Head of caudate nucleus (tissue), 42 donors: ENCODE measurements around the gene ITPR2.
"Not testable (repeated sequence)": the region's sequence is repeated elsewhere in the genome, so short reads cannot be mapped to it uniquely, and the experiment has no call there.

Experiments used
- DNase-seq, 42 donors: peaks; one replicate each; pipeline versions ENCODE4 v3.0.0 to v3.0.0-alpha.2; 2020 to 2021; ENCODE audit warnings: mixed read lengths in 7 of 42
- intact Hi-C: fragments of 100-400 bp; cut with DNase I; formaldehyde crosslinking; loops from one replicate; pipeline ENCODE4 v1.15.0; 2022

Gene ITPR2

DNA sequence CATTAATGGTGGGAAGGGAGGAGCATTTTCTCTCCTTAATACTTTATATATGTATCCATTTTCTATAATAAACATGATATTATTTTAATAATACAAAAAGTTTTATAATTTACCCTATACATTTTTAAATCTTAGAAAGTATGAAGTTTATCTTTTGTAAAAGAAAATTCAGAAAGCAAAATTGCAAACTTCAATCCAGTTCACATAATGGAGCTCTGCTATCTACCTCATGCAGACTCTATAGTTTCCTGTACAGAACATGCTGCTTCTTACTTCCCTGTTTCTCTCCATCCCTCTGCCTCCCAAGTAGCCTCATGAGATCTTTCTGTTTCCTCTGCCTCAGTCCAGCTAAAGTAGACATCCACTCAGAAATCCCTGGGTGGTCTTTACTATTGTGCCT, 402.4 kb downstream of the ITPR2 start:
- intact Hi-C loops, result loop anchor here (10.0 kb wide), 2 partner anchors 94 to 184 kb away; no protein-coding TSS in a partner anchor
- DNase-seq, result not testable (repeated sequence)

- intact Hi-C loops, result no loop called here
- DNase-seq, result no peak
Observed at GRCh38 chr12:26429070-26429691, 403.8 kb downstream of the ITPR2 start.

DNA sequence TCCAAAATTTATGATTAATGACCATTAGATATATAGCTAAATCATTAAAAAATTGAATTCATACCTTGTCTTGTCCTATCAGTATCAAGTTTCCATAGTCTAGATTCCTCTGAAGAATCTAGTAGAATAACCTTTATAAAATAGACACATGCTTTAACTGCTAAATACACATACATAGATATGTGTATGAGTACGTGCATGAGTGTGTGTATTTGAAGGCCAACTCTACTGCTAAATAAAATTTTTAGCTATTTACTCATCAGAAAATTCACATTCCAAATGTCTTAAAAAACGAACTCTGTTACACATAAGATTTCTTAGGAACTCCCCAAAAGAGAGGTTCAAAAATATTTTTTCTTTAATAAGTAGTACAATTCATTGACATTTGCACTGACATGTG, 404.6 kb downstream of the ITPR2 start:
- no peak for DNase-seq
- intact Hi-C loops, result no loop called here

DNA sequence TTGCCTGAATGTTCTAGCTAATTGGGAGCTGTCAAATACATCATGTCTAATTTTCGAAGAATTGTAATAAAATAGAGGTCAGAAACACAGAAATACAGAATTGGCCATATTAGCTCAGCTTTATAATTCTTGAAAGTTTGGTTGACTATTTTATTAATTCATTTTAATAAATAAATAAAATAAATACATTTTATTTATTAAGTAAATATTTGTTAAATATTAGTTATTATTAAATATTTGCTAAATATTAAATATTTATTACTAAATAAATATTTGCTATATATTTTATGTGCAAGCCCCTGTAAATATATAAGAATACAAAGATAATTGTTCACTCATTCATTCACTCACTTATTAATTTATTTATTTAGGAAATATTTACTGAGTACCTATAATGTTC, 406.3 kb downstream of the ITPR2 start:
- DNase-seq, result no peak
- intact Hi-C loops, result no loop called here

DNA sequence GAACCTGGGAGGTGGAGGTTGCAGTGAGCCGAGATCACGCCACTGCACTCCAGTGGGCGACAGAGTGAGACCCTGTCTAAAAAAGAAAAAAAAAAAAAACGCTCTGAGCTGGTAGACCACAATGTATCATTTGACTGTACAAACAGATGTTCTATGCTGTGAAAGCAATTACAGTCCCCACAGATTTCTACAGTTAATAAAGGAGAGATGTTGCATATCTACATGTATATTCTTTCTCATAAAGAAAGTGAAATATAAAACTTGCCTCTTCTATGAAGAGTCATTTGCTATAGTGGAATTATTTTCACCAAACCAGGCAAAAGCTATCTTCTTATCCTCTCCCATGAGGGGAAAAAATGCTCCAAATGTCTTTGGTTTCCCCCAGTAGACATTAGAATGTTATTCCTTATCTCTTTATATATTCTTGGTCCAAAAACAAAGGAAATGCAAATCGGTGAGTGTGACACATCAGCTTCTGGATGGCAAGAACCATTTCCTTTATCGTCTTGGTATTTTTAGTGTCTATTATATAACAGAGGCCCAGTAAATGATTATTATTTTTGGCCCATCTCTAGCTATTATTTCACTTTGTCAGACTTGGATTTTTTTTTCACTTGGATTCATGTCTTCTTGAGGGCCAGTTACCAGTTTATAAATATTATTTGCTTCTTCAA, 407.3 kb downstream of the ITPR2 start:
- intact Hi-C loops, result no loop called here
- DNase-seq, result no peak

GRCh38 chr12:26422839-26423398, 410.1 kb downstream of the ITPR2 start:
- intact Hi-C loops, result no loop called here
- DNase-seq, result no peak

DNA sequence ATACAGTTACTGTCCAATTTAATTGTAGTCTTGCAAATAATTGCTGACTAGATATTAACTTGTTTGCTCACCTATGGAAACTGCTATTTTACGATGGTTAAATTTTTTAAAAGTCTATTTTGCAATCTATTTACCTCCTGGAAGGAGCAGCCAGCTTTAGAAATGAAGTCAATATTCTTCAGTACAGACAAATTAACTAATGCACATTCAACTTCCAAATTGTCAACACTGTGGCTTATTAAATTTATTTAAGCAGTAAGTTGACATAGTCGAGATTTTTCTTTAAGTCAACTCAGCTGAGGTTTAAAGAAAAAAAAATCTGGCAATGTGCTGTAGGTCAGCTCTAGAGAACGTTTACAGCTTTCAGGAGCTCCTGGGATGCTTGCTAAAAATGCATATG, 416.4 kb downstream of the ITPR2 start:
- intact Hi-C loops, result no loop called here

DNA sequence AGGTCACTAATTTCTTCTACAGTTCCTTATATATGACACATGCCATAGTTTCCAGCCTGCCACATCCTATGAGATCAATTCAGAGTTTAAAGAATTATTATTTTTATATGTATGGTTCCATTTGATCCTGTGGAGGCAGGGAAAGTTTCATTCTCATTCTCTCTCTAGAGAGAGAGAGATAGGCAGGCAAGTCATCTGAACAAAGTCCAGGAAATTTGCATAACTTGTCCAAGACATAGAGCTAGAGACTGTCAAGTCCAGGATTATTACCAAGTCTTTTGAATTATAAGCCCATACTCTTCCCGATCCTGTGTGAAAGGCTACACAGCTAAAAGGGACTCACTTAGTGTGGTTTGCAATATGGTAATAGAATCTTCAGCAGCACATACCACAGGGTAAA, 422.3 kb downstream of the ITPR2 start:
- intact Hi-C loops, result no loop called here
- no peak for DNase-seq

More for the DNA sequence above, 416.4 kb downstream of the ITPR2 start:
- no peak for DNase-seq

GRCh38 chr12:26406813-26407212, 426.2 kb downstream of the ITPR2 start:
- intact Hi-C loops, result no loop called here
- DNase-seq, result no peak

DNA sequence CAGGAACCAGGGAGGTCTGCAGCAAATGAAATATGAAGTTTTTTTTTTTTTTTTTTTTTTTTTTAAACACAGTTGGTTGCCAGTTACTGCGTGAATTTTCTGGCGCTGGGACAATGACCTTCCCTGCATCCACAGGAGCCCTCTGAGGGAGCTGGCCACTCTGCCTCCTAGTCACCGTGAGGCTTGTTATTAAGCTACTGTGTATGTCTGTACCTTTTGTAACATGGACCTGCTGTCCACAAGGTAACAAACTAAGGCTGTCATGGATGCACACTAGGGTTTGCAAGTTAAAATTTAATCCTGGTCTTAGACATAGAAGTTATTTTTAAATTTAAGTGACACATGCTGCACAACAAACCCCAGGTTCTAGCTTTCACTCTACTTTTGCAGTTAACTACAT, 426.6 kb downstream of the ITPR2 start:
- DNase-seq, result no peak
- intact Hi-C loops, result no loop called here

DNA sequence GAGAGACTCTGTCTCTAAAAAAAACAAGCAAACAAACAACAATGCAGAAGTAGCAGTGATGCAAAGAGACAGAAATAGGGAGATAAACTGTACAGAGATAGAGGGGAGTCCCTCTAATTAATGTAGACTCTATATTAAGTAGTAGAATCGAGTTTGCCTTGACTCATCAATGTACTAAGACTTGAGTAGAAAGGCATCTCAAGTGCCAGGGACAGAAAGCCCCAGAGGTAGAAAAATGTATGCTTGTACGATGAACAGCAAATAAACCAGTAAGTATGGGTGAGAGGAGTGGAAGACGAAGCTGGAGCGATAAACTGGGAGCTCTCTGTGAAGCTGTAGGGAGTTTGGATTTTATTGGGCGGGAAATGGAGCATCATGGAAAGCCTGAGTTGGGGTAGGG, 429.4 kb downstream of the ITPR2 start:
- no peak for DNase-seq
- intact Hi-C loops, result no loop called here

DNA sequence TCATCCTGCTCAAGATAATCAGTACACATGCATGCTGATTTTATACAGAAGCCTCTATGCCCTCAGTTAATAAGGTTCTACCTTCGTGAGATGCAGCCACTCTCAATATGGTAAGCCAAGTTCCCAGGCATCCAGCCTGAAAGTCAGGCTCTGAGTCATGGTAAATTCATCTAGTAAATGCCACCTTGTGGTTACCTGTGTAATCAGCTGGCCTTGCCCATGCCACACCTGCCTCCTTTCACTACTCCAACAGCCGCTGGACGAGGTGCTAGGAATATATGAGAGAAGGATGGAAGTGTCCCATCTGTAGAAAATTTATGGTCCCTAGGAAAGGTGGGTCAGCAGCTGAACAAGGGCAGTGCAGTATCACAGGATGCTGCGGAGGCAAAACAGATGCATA, 430.3 kb downstream of the ITPR2 start:
- DNase-seq, result peak in 2 of 42 donors; percentile 10 to 18
- intact Hi-C loops, result no loop called here

DNA sequence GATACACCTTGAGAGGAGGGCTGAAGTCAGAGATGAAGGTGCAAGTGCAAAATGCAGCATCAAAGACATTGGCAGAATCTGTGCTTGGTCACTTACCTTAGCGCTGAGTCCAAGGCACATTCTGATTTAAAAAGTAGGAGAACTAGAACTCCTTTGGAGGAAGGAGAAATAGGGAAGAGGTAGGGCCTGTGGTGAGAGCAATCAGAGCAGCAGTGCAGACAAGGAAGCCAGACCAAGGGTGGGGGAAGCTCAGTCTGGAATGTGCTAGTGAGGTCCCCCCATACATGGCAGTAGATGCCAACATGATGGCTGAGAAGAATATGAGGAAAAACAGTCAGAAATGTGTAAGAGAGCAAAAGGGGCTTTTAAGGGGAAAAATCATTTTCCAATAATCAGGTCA, 431.1 kb downstream of the ITPR2 start:
- intact Hi-C loops, result no loop called here

GRCh38 chr12:26400627-26401026, 432.4 kb downstream of the ITPR2 start:
- no peak for DNase-seq
- intact Hi-C loops, result no loop called here

More for the DNA sequence above, 431.1 kb downstream of the ITPR2 start:
- peak in 10 of 42 donors; percentile 8 to 30 (median 18) for DNase-seq

GRCh38 chr12:26399381-26399780, 433.6 kb downstream of the ITPR2 start:
- DNase-seq, result no peak
- intact Hi-C loops, result no loop called here

GRCh38 chr12:26396402-26396801, 436.6 kb downstream of the ITPR2 start:
- DNase-seq, result no peak
- intact Hi-C loops, result no loop called here

DNA sequence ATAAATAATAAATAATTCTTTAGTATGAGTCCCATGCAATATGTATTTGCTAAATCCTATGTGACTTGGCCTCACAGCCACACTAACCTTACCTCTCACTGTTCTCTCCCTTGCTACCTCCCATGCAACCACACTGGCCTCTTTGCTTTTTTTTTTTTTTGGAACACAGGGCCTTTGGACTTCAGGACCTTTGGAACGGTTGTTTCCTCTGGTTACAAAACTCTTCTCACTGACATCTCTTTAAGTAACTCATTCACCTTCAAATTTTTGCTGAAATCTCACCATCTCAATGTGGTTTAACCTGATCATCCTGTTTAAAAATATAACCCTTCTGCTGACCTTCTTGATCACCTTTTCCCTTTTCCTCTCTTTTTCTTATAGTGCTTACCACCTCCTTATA, 443.7 kb downstream of the ITPR2 start:
- no peak for DNase-seq
- intact Hi-C loops, result no loop called here

DNA sequence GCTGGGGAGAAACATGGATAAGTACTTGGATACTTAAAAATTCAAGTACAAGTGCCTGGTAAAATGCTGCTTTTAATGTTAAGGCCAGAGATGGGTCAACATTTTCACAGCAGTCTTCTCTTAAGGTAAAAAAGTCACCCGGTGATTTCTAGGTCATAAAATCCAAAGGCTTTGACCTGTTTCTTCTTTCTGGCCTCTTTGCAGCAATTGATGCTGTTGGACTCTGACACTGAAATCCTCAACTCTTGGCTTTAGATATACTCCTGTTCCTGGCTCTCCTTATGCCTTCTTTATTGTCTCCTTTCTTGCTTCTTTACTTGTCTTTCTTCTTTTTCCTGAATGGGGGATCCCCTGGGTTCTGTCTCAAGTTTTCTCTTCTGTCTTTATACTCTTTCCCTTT, 448.5 kb downstream of the ITPR2 start:
- no peak for DNase-seq
- intact Hi-C loops, result no loop called here

DNA sequence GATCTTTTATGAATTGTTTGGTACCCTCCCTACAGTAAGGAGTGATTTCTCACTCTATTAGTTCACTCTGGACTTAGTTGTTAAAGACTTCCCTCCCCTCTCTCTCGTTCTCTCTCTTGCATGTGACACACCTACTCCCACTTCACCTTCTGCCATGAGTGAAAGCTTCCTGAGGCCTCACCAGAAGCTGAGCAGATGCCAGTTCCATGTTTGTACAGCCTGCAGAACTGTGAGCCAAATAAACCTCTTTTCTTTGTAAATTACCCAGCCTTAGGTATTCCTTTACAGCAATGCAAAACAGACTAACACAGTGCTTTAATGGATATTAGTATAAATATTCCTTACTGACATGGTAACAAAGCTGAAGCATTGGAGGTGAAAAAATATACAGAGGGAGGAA, 450.0 kb downstream of the ITPR2 start:
- intact Hi-C loops, result no loop called here
- no peak for DNase-seq

DNA sequence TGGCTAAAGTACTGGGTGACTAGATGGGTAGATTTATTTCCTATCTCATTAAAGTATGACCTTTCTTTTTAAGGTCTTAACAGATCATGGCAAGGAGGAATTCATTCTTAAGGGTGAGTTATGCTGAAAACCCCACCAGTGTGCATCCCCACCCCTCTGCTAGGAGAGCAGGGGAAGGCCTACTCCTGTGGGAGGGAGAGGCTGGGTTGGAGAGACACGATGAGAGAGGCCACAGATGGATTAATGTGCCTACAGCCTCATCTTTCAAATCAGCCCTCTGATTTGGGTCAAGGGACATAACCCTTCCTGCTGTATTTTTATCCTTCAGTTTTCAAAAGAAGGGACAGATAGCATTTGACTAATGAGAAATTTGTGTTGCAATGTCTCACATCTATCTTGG, 452.1 kb downstream of the ITPR2 start:
- intact Hi-C loops, result no loop called here
- DNase-seq, result no peak
